Mammary epithelial cell (primary cell): ENCODE measurements around the gene FBLN5.

Experiments
- CTCF ChIP-seq, 2 donors: IDR thresholded peaks in 1 of 2; conservative IDR thresholded peaks in 1 of 2; 2 replicates each; pipeline ENCODE4 v1.5.1; 2011 to 2012; ENCODE audit warnings: inconsistent platforms in 2 of 2, low read length in 2 of 2, mild to moderate bottlenecking in 2 of 2, control low read depth in 1 of 2, low read depth in 1 of 2; ENCODE audit not compliant: insufficient read depth in 1 of 2; ENCODE audit errors: extremely low read depth in 1 of 2
- EZH2 ChIP-seq: IDR thresholded peaks from 2 replicates; pipeline ENCODE4 v1.6.1; 2012; ENCODE audit warnings: low read length, inconsistent platforms, borderline replicate concordance

DNA sequence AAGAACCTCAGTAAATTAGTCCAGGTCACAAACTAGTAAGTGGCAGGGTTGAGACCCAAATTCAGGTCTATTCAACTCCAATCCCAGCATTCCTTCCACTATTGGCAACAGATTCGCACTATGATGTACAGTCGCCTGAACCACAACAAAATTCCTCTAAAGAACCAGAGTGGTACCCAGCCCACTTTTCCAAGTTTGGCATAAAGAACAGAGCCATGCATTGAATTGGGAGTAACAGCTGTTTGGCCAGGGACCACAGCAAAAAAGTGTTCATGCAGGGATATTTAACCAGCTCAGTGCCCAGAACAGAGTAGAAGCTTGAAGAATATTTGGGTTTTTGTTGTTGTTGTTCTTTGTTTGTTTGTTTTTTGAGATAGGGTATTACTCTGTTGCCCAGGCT, 89.9 kb downstream of the FBLN5 start:
- TF ChIP-seq CTCF (conservative IDR thresholded peaks at IDR 0.05 in 1 of 2, IDR thresholded peaks at IDR 0.05 in 1 of 2; ENCODE audit: extremely low read depth in 1 of 2, insufficient read depth in 1 of 2, low read depth in 1 of 2, low read length in 2 of 2) (no peak), EZH2 (no peak)
